SK-N-SH (cell line): ENCODE measurements around the gene FAM120B.

Experiments used
- POLR2AphosphoS5 ChIP-seq: IDR thresholded peaks from 2 replicates; pipeline ENCODE4 v1.6.1; 2012; ENCODE audit warnings: low read depth, low read length
- TF ChIP-seq, protein P1 (sequence below): IDR thresholded peaks from 2 replicates; pipeline ENCODE4 v1.4.0; 2012; ENCODE audit warnings: low read depth

GRCh38 chr6:170298688-170299087, 7.9 kb upstream of the FAM120B start:
- TF ChIP-seq POLR2AphosphoS5: no peak
- TF ChIP-seq, protein P1, sequence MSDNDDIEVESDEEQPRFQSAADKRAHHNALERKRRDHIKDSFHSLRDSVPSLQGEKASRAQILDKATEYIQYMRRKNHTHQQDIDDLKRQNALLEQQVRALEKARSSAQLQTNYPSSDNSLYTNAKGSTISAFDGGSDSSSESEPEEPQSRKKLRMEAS: no peak
